Fibroblast of skin of right biceps (primary cell): ENCODE data around the gene MAPKBP1.
"Not testable (repeated sequence)": the region's sequence is repeated elsewhere in the genome, so short reads cannot be mapped to it uniquely, and the experiment has no call there.

Source experiments
- DNase-seq: peaks from one replicate; pipeline ENCODE4 v3.0.0-alpha.2; 2013

The MAPKBP1 gene

GRCh38 chr15:41829959-41830646, 55.8 kb downstream of the MAPKBP1 start:
- no peak for DNase-seq

- not testable (repeated sequence) for DNase-seq
Measured at GRCh38 chr15:41831291-41831690, 57.0 kb downstream of the MAPKBP1 start.

GRCh38 chr15:41832208-41832607, 57.9 kb downstream of the MAPKBP1 start:
- DNase-seq = no peak

- DNase-seq = no peak
Measured at GRCh38 chr15:41832875-41833274, 58.6 kb downstream of the MAPKBP1 start.

GRCh38 chr15:41834096-41834495, 59.8 kb downstream of the MAPKBP1 start:
- no peak for DNase-seq

- peak; percentile 16 for DNase-seq
Measured at GRCh38 chr15:41836073-41836472, 61.8 kb downstream of the MAPKBP1 start.

GRCh38 chr15:41836713-41837454, 62.6 kb downstream of the MAPKBP1 start:
- no peak for DNase-seq

- no peak for DNase-seq
Measured at GRCh38 chr15:41838400-41838897, 64.2 kb downstream of the MAPKBP1 start, which contains the start of gene PLA2G4B. Gene PLA2G4B, plus strand, starts transcription at chr15:41838847. Its CDS starts 67 bp downstream, at chr15:41838914.

GRCh38 chr15:41839781-41840491, 65.7 kb downstream of the MAPKBP1 start:
- no peak for DNase-seq

GRCh38 chr15:41840673-41841072, 66.4 kb downstream of the MAPKBP1 start:
- no peak for DNase-seq

- DNase-seq = no peak
Measured at GRCh38 chr15:41841131-41841530, 66.8 kb downstream of the MAPKBP1 start.

- no peak for DNase-seq
Measured at GRCh38 chr15:41842229-41842628, 67.9 kb downstream of the MAPKBP1 start.

- no peak for DNase-seq
Measured at GRCh38 chr15:41843571-41843970, 69.3 kb downstream of the MAPKBP1 start.

- no peak for DNase-seq
Measured at GRCh38 chr15:41844814-41845213, 70.5 kb downstream of the MAPKBP1 start.

GRCh38 chr15:41847206-41847605, 72.9 kb downstream of the MAPKBP1 start:
- no peak for DNase-seq

GRCh38 chr15:41847981-41848380, 73.7 kb downstream of the MAPKBP1 start:
- DNase-seq = no peak

GRCh38 chr15:41848631-41849030, 74.3 kb downstream of the MAPKBP1 start:
- DNase-seq = no peak

- DNase-seq = no peak
Measured at GRCh38 chr15:41849204-41849603, 74.9 kb downstream of the MAPKBP1 start.

- DNase-seq = no peak
Measured at GRCh38 chr15:41849861-41850260, 75.6 kb downstream of the MAPKBP1 start.

- DNase-seq = no peak
Measured at GRCh38 chr15:41850482-41851166, 76.3 kb downstream of the MAPKBP1 start.

- DNase-seq = no peak
Measured at GRCh38 chr15:41851167-41851523, 76.9 kb downstream of the MAPKBP1 start.

- no peak for DNase-seq
Measured at GRCh38 chr15:41851755-41852370, 77.6 kb downstream of the MAPKBP1 start.
